Liver (tissue), 3 donors: ENCODE results near the gene PIGH.

Experiments used
- CTCF ChIP-seq: fragments of 150-350 bp; IDR thresholded peaks from 2 replicates; pipeline ENCODE4 v1.5.1; 2017; ENCODE audit warnings: improper control_type of control experiment, low read depth, low read length; ENCODE audit not compliant: missing input control
- HNF4G ChIP-seq: IDR thresholded peaks from 2 replicates; pipeline ENCODE4 v1.6.1; 2016; ENCODE audit warnings: antibody characterized with exemption
- MAX ChIP-seq: IDR thresholded peaks from 2 replicates; pipeline ENCODE4 v1.6.1; 2016; ENCODE audit warnings: antibody characterized with exemption
- RAD21 ChIP-seq, 2 donors: IDR thresholded peaks; 2 replicates each; pipeline ENCODE4 v1.6.1; 2016; ENCODE audit warnings: antibody characterized with exemption in 2 of 2, mild to moderate bottlenecking in 2 of 2
- donor health status: healthy.
- donor health status: healthy.

GRCh38 chr14:67609642-67610310 lies 9.7 kb upstream of the PIGH start:
- TF ChIP-seq CTCF (no peak), MAX (no peak), HNF4G (no peak), RAD21 (IDR thresholded peaks at IDR 0.05) (no peak)
